Ascending aorta (tissue), 2 donors: ENCODE data around the gene CHST13. TPM values are rescaled to one million over a fixed set of nuclear protein-coding genes. Genes with fewer than 3 reads are reported as not detected.

Experiments used
- DNase-seq, 2 donors: peaks; one replicate each; pipeline ENCODE4 v3.0.0-alpha.2; 2019; ENCODE audit warnings: low spot score in 2 of 2
- H3K27ac ChIP-seq, 2 donors: fragments of 200-600 bp; sonication (generic); one replicate each; pipeline ENCODE4 v1.5.1; 2016 to 2017; ENCODE audit warnings: mild to moderate bottlenecking in 1 of 2
- H3K27me3 ChIP-seq: fragments of 200-600 bp; sonication (generic); one replicate; pipeline ENCODE4 v1.5.1; 2017
- H3K36me3 ChIP-seq, 2 donors: fragments of 200-600 bp; sonication (generic); one replicate each; pipeline ENCODE4 v1.5.1; 2016
- H3K4me1 ChIP-seq, 2 donors: fragments of 200-600 bp; sonication (generic); one replicate each; pipeline ENCODE4 v1.5.1; 2016 to 2017; ENCODE audit warnings: mild to moderate bottlenecking in 1 of 2
- H3K4me3 ChIP-seq, 2 donors: fragments of 200-600 bp; sonication (generic); one replicate each; pipeline ENCODE4 v1.5.1; 2016 to 2017; ENCODE audit warnings: mild to moderate bottlenecking in 1 of 2
- H3K9me3 ChIP-seq, 2 donors: fragments of 200-600 bp; sonication (generic); one replicate each; pipeline ENCODE4 v1.5.1; 2016
- intact Hi-C: fragments of 100-400 bp; cut with DNase I; formaldehyde crosslinking; loops from one replicate; pipeline ENCODE4 v1.15.1; 2023
- total RNA-seq: library from RNA; depleted of rRNA; stranded (reverse); fragments of >200 nt; gene quantifications from one replicate; pipeline ENCODE4 v1.1.0, GENCODE V29; 2016
- TF ChIP-seq, protein P1 (sequence below), 3 experiments: fragments of 200-600 bp in 2 of 3; fragments of 450-650 bp in 1 of 3; sonication (generic) in 2 of 3; IDR thresholded peaks; one replicate each; pipeline ENCODE4 v1.5.1; 2016 to 2019; ENCODE audit warnings: antibody characterized with exemption in 3 of 3, mild to moderate bottlenecking in 1 of 3, moderate library complexity in 1 of 3

CHST13 gene
- total RNA-seq, 1 donor from 2014 or later, result not detected

DNA sequence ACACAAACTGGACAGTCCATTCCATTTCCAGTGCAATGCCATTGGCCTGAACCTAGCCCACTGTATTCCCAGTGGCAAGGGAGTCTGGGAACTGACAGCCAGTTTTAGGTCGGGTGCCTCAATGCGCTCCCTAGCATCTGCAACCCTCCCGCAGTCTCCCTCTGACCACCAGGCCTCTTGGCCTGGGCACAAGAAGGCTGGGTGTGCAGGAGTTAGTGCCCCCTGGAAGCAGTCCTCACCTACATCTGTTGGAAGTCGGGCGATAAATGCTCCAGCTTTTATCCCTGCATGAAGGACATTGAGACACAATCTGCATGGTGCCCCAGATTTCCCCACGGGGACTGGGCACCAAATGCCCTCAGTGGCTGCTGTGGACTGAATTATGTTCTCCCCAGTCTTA lies 22.1 kb downstream of the CHST13 start:
- Histone ChIP-seq H3K27me3 (peaks cover 11% of the 10 kb centered on the region), H3K4me1 (no peaks in the 10 kb centered on the region), H3K27ac (no peak overlapping the region), H3K9me3 (no peaks in the 10 kb centered on the region), H3K4me3 (no peak overlapping the region), H3K36me3 (no peaks in the 10 kb centered on the region)
- DNase-seq, result no peak
- TF ChIP-seq, protein P1, sequence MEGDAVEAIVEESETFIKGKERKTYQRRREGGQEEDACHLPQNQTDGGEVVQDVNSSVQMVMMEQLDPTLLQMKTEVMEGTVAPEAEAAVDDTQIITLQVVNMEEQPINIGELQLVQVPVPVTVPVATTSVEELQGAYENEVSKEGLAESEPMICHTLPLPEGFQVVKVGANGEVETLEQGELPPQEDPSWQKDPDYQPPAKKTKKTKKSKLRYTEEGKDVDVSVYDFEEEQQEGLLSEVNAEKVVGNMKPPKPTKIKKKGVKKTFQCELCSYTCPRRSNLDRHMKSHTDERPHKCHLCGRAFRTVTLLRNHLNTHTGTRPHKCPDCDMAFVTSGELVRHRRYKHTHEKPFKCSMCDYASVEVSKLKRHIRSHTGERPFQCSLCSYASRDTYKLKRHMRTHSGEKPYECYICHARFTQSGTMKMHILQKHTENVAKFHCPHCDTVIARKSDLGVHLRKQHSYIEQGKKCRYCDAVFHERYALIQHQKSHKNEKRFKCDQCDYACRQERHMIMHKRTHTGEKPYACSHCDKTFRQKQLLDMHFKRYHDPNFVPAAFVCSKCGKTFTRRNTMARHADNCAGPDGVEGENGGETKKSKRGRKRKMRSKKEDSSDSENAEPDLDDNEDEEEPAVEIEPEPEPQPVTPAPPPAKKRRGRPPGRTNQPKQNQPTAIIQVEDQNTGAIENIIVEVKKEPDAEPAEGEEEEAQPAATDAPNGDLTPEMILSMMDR (IDR thresholded peaks at IDR 0.05), result no peak
- intact Hi-C loops, result no loop called here

DNA sequence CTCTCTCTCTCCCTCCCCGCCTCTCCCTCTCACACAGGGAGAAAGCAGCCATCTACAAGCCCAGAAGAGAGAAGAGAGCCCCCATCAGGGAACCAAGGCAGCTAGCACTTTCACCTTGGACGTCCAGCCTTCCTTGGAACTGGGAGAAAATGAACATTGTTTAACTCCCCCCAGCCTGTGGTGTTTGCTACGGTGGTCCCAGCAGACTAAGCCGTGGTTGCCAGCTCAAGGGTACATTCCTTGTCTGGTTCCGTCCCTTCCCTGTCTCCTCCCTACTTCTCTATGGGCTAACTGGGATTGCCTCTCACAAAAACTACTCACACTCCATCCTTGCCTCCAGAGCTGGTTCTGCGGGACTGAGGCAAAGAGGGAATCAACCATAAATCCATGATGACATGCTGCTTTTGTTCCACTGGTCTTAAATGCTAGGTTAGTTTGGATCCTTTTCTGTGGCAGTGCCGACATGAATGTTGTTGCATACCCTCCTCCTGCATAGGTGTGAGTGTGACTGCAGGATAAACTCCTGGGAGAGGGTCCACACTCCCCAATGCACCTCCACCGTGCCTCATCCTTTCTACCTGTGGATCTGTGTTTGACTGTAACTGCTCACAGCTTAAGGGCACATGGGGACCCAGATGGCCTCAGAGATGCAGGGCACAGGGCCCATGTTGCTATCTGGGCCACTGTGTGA lies 22.7 kb downstream of the CHST13 start:
- TF ChIP-seq, protein P1 (IDR thresholded peaks at IDR 0.05), result no peak
- intact Hi-C loops, result no loop called here
- DNase-seq, result peak in 1 of 2 donors; percentile 30
- no peaks in the 10 kb centered on the region for H3K4me1 ChIP-seq
- no peak overlapping the region for H3K27ac ChIP-seq
- H3K4me3 ChIP-seq, result no peak overlapping the region
- H3K9me3 ChIP-seq, result no peaks in the 10 kb centered on the region
- peaks cover 10% of the 10 kb centered on the region for H3K27me3 ChIP-seq
- no peaks in the 10 kb centered on the region for H3K36me3 ChIP-seq

DNA sequence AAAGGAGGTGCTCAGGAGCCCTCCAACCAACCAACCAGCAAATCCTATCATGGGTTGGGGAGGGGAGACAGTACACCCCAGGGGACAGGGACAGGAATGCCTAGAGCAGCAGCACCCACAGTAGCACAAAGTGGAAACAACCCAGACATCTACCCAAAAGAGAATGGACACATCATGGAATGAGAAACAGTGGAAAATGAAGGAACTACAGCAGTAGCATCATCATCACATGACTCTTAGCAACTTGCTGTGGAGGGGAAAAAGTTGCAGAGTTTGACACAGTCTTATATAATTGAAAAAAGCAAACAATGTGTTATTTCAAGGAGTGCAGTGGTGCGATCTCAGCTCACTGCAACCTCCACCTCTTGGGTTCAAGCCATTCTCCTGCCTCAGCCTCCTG lies 23.8 kb downstream of the CHST13 start:
- intact Hi-C loops, result no loop called here
- no peaks in the 10 kb centered on the region for H3K9me3 ChIP-seq
- no peak overlapping the region for H3K4me3 ChIP-seq
- H3K27me3 ChIP-seq, result peaks cover 2% of the 10 kb centered on the region
- TF ChIP-seq, protein P1 (IDR thresholded peaks at IDR 0.05), result no peak
- H3K4me1 ChIP-seq, result no peaks in the 10 kb centered on the region
- no peak overlapping the region for H3K27ac ChIP-seq
- no peak for DNase-seq
- H3K36me3 ChIP-seq, result no peaks in the 10 kb centered on the region

DNA sequence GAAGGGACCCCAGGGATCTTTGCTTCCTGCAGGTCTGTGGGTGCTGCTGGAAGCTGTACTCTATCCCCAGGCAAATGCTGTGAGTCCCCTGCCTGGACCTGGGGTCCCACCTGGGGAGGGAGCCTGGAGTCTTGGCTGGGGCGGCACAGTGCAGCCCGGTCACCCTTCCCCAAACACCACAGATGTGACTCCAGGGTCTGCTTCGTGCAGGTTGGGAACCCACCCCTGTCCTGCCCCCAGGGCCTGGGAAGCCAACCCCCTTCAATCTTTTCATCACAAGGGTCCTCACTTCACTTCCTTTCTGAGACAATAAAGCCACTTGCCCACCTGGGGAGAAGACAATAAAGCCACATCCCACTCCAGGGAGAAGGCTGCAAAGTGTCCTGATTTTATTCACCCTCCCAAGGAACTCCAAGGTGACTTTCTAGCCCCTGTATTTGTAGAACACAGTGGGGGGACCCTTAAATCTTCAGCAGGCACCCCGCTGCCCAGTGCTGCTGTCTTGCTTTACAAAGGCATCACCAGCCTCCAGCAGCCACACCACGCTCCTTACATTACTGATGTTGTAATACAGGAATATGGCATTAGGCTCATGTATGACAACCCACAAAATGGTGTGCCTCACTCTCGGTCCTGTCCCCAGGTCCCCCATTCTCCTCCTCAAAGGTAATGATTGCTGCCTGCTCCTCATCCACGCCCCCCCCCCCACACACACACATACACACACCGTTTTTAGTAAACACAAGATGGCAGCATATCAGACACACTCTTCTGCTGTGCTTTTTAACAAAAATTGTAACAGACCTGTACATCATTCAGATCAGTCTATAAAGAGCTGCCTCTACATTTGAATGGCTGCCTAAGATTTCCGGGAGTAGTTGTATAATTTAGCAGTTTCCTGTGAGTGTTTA lies 24.9 kb downstream of the CHST13 start:
- intact Hi-C loops, result no loop called here
- no peaks in the 10 kb centered on the region for H3K9me3 ChIP-seq
- DNase-seq, result peak; percentile 5 to 52
- TF ChIP-seq, protein P1 (IDR thresholded peaks at IDR 0.05), result no peak
- no peaks in the 10 kb centered on the region for H3K27me3 ChIP-seq
- H3K4me1 ChIP-seq, result no peaks in the 10 kb centered on the region
- H3K4me3 ChIP-seq, result no peak overlapping the region
- H3K36me3 ChIP-seq, result no peaks in the 10 kb centered on the region
- H3K27ac ChIP-seq, result no peak overlapping the region

DNA sequence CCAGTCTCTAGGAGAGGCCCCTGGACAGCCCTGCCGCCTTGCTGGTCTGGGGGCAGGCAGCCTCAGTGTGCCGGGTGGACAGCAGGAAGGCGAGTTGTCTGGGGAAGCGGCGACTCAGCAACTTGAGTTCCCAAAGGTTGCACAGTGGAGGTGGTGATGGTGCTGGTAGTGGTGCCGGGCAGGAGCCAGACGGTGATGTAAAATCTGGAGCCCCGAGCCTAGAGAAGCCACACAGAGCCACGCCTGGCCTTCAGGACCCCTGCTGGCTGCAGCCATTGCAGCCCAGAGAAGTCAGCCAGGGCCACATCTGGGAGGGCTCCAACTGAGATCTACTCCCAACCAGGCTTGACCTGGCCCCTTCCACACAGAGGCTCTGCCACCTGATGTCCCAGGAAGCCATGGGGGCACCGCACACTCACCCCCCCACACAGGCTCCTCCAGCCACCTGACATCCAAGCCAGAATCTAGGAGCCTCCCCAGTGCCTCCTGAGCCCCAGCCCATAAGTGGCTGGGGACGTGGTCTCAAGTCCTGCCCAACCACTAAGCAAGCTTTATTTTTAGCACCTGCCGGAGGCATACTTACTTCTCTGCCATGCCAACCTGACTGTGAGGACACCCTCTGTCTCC lies 26.0 kb downstream of the CHST13 start:
- Histone ChIP-seq H3K4me1 (no peaks in the 10 kb centered on the region), H3K9me3 (no peaks in the 10 kb centered on the region), H3K36me3 (no peaks in the 10 kb centered on the region), H3K27ac (no peak overlapping the region), H3K4me3 (no peak overlapping the region), H3K27me3 (no peaks in the 10 kb centered on the region)
- DNase-seq, result peak; percentile 3 to 40
- intact Hi-C loops, result no loop called here
- TF ChIP-seq, protein P1 (IDR thresholded peaks at IDR 0.05), result no peak
